Urinary bladder (tissue), 4 donors: Measurements from ENCODE around the gene CCDC121. TPM values are rescaled to one million over a fixed set of nuclear protein-coding genes. Genes with fewer than 3 reads are reported as not detected.
A peak's percentile ranks its signal among the peaks of the same experiment; 100 is the strongest.
"Not testable (repeated sequence)": the region's sequence is repeated elsewhere in the genome, so short reads cannot be mapped to it uniquely, and the experiment has no call there.

ENCODE experiments used
- DNase-seq: peaks from one replicate; pipeline ENCODE4 v3.0.0-alpha.2; 2015; ENCODE audit errors: extremely low spot score
- H3K27ac ChIP-seq: one replicate; pipeline ENCODE4 v1.5.1; 2013; ENCODE audit warnings: low read depth, mild to moderate bottlenecking, moderate library complexity
- H3K36me3 ChIP-seq: one replicate; pipeline ENCODE4 v1.6.1; 2013; ENCODE audit warnings: mild to moderate bottlenecking, moderate library complexity; ENCODE audit not compliant: insufficient read depth
- H3K4me1 ChIP-seq: one replicate; pipeline ENCODE4 v1.6.1; 2013; ENCODE audit warnings: mild to moderate bottlenecking, moderate library complexity; ENCODE audit not compliant: insufficient read depth
- H3K4me3 ChIP-seq: one replicate; pipeline ENCODE4 v1.5.1; 2013; ENCODE audit warnings: low read depth, low read length
- WGBS: extraction: QIAGEN DNeasy Blood & Tissue Kit; methylation state at CpG from one replicate; pipeline ENCODE4 v1.1.7; 2013; 5-methylcytosine and 5-hydroxymethylcytosine counted together
- polyA plus RNA-seq: library from polyadenylated mRNA; stranded (reverse); fragments of 200-250 nt; gene quantifications from one replicate; pipeline ENCODE4 v1.2.3, GENCODE V29; 2013
- total RNA-seq: library from RNA; depleted of rRNA; stranded (reverse); fragments of >200 nt; gene quantifications from one replicate; pipeline ENCODE4 v1.2.3, GENCODE V29; 2014
- donor health status: healthy with polysubstance abuse.
- donor health status: healthy.

The CCDC121 gene
- total and polyA plus RNA-seq, 2 donors, result 5.4 to 11.1 TPM

DNA sequence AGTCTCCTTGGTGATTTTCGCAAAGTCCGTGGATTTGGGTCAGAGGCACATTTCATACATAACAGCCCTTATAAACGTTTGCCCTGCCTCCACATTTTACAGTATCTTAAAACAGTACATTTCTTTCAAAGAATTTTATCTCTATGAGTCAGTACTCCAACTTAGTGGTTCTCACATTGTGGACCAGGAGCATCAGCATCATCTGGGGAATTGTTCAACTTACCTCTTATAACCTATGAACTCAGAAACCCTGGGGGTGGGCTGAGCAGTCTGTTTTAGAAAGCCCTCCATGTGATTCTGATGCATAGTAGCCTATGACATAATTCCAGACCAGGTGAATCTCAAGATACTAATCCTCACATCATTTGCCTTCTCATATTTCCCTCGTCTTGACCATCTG is 22.2 kb upstream of the CCDC121 start:
- Histone ChIP-seq H3K4me3 (no peak overlapping the region), H3K4me1 (no peaks in the 10 kb centered on the region), H3K36me3 (peaks cover 19% of the 10 kb centered on the region), H3K27ac (no peak overlapping the region)
- WGBS, result 72% methylated on average over 4 of the region's 4 CpGs
- no peak for DNase-seq

DNA sequence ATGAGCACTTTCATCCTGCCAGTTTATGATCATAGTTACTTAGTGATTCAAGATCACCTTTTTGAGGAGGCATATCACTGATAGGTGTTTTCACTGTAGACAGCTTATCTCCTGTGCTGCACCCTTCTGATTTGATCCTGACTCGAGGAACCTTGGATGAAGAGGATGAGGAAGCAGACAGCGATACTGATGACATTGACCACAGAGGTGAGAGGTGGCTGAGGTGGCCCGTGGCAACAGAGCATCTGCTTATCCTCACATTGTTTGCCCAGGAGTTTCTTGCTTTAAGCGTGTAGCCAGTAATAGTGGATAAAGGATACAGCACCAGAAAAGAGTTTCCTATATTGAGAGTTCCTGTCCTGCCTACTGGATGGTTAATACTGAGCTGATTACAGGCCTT is 18.9 kb upstream of the CCDC121 start:
- Histone ChIP-seq H3K4me1 (no peaks in the 10 kb centered on the region), H3K4me3 (no peak overlapping the region), H3K27ac (no peak overlapping the region), H3K36me3 (peaks cover 17% of the 10 kb centered on the region)
- WGBS, result 94% methylated on average over 4 of the region's 4 CpGs
- no peak for DNase-seq

DNA sequence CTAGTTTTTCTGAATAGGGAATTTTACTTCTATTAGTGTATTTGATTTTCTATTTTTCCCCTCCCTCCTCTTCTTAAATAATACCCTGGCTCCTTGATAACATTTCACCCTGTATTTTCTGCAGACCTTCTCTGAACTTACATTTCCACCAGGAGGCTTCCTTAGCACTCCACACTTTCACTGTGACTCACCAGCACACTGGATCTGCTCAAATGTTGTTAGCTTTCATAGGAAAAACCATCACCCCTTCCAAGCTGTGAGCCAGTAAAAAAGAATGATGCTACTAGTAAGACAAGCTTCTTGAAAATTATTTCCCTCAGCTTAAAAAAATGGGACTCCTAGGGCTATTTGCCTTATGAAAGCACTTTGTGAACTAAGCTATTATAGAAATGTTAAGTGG is 18.5 kb upstream of the CCDC121 start:
- no peak overlapping the region for H3K4me3 ChIP-seq
- H3K4me1 ChIP-seq, result no peaks in the 10 kb centered on the region
- DNase-seq, result no peak
- no peak overlapping the region for H3K27ac ChIP-seq
- H3K36me3 ChIP-seq, result peaks cover 17% of the 10 kb centered on the region

DNA sequence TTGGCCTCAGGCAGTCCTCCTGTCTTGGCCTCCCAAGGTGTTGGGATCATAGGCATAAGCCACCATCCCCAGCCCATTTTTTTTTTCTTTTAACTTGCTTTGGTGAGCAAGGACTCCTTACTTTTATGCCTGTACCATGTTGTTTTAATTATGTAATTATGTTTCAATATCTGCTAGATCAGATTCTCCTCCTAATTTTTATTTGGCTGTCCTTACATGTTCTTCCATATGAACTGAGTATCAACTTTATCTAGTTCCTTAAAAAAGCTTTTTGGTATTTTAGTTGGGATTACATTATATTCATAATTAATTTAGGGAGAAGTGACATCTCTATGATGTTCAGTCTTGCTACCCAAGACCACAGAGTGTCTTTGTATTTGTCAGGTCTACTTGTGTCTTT is 16.4 kb upstream of the CCDC121 start:
- Histone ChIP-seq H3K4me3 (no peak overlapping the region), H3K36me3 (peaks cover 8% of the 10 kb centered on the region), H3K4me1 (no peaks in the 10 kb centered on the region), H3K27ac (no peak overlapping the region)
- DNase-seq, result no peak

DNA sequence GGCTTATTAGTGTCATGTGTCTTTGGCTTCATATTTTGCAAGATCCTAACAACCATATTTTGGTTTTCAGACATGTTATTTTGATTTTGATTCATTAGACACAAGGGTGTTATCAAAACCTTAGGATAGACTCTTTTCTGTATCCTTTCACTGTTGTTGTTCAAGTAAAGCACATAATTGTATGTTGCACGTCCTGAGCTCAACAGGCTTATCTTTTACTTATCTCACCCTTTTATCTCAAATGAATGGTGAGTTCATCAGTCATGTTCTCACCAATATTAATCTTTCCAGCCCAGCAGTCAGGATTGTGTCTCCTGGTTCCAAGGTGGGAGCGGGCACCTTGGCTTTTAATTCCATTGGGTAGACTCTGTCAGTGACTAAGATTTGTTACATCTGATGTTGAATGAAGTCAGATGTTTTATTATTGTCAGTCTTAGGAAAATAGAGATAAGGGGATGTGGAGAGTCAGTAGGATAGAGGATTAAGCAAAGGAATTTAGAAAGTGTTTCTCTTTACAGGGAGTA is 12.0 kb upstream of the CCDC121 start:
- H3K27ac ChIP-seq, result no peak overlapping the region
- H3K4me1 ChIP-seq, result no peaks in the 10 kb centered on the region
- no peak overlapping the region for H3K4me3 ChIP-seq
- peaks cover 10% of the 10 kb centered on the region for H3K36me3 ChIP-seq
- WGBS, result 83% methylated on average over 2 of the region's 2 CpGs
- no peak for DNase-seq

DNA sequence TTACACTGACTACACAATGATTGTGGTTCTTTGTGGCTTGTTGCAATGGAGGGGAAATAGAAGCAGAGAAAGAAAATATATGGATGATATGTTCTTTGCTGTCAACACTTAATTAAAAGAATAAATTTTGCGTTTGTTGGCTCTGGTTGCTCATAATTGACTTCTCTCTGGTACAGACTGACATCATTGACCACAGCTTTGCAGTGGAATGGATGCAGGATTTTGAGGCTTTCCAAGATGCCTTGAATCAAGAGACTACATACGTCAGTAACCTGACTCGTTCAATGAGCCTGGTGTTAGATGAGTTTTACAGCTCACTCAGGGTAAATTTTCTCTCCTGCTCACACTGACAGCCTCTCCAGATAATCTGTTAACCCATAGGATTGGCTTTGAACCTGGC is 9.9 kb upstream of the CCDC121 start:
- no peak overlapping the region for H3K4me3 ChIP-seq
- no peak overlapping the region for H3K27ac ChIP-seq
- WGBS, result 75% methylated on average over 3 of the region's 3 CpGs
- no peak for DNase-seq
- H3K4me1 ChIP-seq, result no peaks in the 10 kb centered on the region
- peaks cover 16% of the 10 kb centered on the region for H3K36me3 ChIP-seq

DNA sequence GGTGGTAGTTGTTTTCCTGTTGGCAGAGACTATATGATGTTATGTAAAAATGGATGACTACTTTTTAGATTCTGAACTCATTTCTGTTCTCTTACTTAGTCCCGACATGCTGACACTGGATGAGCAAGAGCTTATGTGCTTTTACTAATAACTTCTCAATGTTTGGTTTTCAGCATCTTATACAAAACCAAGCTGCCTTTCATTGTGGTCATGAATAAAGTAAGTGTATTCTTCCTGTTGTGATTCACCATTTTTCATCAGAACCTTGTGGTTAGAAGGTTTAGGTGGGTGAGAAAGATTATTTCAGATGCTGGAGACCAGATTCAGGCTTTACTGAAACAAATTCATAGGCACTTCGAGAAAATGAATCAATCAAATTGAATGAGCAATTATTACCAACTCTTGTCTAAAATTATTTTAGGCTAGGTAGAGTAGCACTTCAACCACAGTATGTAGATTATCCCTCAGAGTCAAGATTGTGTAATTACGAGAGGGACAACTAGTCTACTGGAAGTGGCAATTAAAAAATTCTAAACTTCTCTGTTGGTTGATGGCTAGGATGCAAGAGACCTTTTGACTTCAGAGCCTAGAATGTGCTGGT is 9.3 kb upstream of the CCDC121 start:
- Histone ChIP-seq H3K27ac (no peak overlapping the region), H3K36me3 (peaks cover 16% of the 10 kb centered on the region), H3K4me3 (no peak overlapping the region), H3K4me1 (no peaks in the 10 kb centered on the region)
- DNase-seq, result no peak
- 91% methylated on average over 3 of the region's 3 CpGs for WGBS

DNA sequence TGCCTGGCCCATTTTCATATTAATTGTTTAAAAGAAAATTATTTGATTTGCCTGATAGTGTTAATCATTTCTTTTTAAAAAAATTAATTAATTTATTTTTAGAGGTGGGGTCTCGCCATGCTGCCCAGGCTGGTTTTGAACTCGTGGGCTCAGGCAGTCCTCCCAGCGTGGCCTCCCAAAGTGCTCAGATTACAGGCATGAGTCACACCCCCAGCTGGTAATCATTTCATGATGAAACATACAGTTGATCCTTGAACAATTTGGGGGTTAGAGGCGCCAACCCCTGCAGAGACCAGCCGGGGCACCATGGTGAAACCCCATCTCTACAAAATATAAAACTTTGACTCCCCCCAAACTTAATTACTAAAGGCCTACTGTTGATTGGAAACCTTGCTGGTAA is 8.0 kb upstream of the CCDC121 start:
- no peak overlapping the region for H3K4me3 ChIP-seq
- H3K27ac ChIP-seq, result no peak overlapping the region
- WGBS, result 90% methylated on average over 5 of the region's 5 CpGs
- H3K4me1 ChIP-seq, result no peaks in the 10 kb centered on the region
- no peak for DNase-seq
- H3K36me3 ChIP-seq, result peaks cover 16% of the 10 kb centered on the region

DNA sequence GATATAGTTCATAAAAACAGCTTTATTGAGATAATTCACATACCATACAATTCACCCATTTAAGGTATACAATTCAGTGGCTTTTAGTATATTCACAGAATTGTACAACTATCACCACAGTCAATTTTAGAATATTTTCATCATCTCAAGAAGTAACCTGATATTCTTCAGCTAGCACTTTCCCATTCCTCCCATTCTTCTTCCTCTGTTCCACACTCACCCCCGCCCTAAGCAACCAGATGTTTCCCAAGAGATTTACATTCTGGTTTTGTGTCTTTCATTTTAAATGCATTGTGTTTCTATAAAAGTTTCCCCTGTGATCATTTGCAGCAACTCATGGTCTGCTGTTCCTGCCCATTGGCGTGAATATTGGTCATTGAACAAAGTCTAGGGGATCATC is 5.5 kb upstream of the CCDC121 start:
- Histone ChIP-seq H3K4me1 (no peaks in the 10 kb centered on the region), H3K36me3 (peaks cover 14% of the 10 kb centered on the region), H3K27ac (no peak overlapping the region), H3K4me3 (no peak overlapping the region)
- WGBS, result 96% methylated on average over 2 of the region's 2 CpGs
- DNase-seq, result no peak

DNA sequence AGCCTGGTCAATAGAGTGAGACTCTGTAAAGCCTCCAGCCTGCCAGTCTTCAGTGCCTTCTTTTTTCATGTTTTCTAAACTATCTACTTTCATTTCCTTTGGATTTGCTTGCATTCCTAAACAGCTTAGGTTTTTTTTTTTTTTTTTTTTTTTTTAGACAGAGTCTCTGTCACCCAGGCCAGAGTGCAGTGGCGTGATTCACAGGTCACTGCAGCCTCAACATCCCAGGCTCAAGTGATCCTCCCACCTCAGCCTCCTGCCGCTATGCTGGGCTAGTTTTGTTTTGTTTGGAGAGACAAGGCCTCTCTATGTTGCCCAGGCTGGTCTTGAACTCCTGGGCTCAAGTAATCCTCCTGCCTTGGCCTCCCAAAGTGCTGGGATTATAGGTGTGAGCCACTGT is 1.4 kb upstream of the CCDC121 start:
- H3K4me3 ChIP-seq, H3K4me1 ChIP-seq, H3K36me3 ChIP-seq, H3K27ac ChIP-seq, DNase-seq: not testable (repeated sequence)
- 98% methylated on average over 2 of the region's 2 CpGs for WGBS

DNA sequence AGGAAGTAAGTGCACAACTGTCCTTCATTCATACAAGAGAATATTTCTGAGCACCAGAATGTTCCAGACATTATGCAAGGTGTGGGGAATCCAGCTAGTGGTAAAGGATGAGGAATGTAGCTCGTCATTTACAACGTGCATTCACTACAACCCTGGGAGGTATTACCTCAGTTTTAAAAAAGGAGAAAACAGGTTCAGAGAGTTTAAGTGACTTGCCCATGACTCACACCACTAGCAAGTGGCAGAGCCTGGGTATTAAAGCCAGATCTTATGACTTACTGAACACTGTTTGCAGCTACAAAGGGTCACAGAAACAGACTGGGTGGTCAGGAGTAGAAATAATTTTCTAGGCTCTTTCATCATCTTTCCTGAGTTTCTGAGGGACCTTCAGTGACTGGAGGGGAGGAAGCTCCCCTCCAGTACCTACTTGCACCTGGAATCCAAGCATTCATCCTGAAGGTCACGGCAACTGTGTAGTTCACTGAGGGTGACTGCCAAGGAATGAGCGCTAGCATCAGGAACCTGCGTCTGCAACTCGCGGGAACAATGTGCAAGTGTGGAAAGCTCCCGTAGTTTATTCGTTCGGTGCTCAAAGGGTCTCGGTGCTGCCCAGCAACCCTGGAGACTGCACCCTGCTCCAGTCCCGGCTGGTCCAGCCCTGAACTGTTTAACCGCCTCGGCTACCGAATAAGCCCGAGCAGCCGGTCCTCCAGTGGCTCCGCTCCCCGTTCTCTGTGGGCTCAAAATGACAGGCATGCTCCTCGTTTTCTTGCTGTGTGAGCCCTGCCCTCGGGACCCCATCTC is 647 bp downstream of the CCDC121 start:
- no peak for DNase-seq
- WGBS, result 3% methylated on average over 21 of the region's 21 CpGs
- Histone ChIP-seq H3K36me3 (no peaks in the 10 kb centered on the region), H3K4me3 (peak overlapping the region; percentile 75), H3K4me1 (no peaks in the 10 kb centered on the region), H3K27ac (no peak overlapping the region)

DNA sequence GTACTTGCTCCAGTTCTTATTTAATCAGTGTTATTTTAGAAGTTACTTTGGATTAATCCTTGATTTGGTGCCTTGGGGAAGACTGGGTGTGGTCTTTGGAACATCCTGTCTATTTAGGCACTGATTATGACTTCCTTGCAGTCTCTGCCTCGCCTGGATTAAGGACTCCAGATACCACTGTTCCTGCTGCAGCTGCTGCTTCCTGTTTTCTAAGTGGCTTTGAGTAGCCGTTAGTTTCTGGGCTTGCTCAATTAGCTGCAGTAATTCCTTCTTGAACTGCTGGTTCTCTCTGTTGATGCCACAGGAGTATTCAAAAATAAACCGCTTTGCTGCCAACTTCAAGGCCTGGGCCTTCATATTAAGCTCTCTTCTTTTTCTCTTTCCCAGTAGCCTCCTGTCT is 1.9 kb downstream of the CCDC121 start:
- H3K4me3 ChIP-seq, DNase-seq, H3K27ac ChIP-seq, H3K36me3 ChIP-seq, H3K4me1 ChIP-seq: not testable (repeated sequence)
- 46% methylated on average over 3 of the region's 3 CpGs for WGBS

DNA sequence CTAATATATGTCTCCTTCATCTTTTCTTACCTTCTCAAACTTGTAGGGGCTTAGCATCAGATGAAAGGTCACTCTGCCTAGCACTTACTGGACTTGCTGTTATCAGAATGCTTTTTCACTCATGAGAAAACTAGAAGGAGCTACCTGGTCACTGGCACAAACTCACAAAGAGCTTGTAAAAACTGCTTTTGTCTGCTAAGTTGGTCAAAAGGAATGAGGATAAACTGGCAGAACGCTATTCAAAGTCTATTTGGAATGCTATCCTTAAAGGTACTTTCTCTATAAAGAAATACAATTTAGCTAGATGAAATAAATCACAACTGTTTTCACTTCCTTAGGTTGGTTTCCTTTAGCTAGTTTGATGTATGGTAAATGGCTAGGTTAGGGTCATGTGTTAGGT is 2.5 kb downstream of the CCDC121 start:
- H3K4me3 ChIP-seq, DNase-seq, H3K36me3 ChIP-seq, H3K27ac ChIP-seq, H3K4me1 ChIP-seq: not testable (repeated sequence)
- 89% methylated on average over 1 of the region's 1 CpG for WGBS

DNA sequence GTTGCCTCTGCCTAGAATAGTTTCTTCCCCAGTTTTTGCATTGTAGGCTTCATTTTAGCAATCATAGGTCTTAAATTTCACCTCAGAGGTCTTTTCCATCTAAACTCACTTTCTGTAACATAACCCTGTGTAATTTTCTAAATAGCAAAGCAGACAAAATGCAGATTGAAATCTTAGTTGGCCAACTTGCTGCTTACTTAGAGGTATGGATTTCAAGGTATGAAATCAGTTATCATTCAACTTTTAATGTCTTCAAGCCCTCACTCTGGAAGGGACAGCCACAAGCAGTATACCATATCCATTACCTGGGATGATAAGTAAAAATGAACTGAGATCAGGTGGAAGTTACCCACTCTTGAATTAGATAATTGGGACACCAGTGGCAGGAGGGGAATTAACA is 3.9 kb downstream of the CCDC121 start:
- H3K4me1 ChIP-seq, result no peaks in the 10 kb centered on the region
- no peak for DNase-seq

More for the DNA sequence above, 3.9 kb downstream of the CCDC121 start:
- H3K27ac ChIP-seq, result no peak overlapping the region
- H3K4me3 ChIP-seq, result no peak overlapping the region
- no peaks in the 10 kb centered on the region for H3K36me3 ChIP-seq
